ENCODE data around the gene KYAT1.

The KYAT1 gene

GRCh38 chr9:128919402-128920089, 37.8 kb upstream of the KYAT1 start:
- Histone ChIP-seq H4K91ac (ENCODE audit: low read depth, low read length, poor library complexity) (no peak overlapping the region), H3K4me3 (ENCODE audit: low read length in 2 of 2) (no peak overlapping the region), H3K14ac (ENCODE audit: low read length) (no peak overlapping the region), H3K23ac (ENCODE audit: low read depth, low read length, poor library complexity) (no peak overlapping the region), H3K9ac (ENCODE audit: low read depth, low read length, poor library complexity) (no peak overlapping the region), H2AK5ac (ENCODE audit: low read depth, low read length) (peak overlapping the region; percentile 26), H3K79me1 (ENCODE audit: low read depth, low read length) (peaks cover 11% of the 10 kb centered on the region), H2BK12ac (ENCODE audit: low read length) (no peak overlapping the region), H3K18ac (ENCODE audit: low read length) (no peak overlapping the region), H2BK15ac (ENCODE audit: low read length) (no peak overlapping the region), H3K4me2 (ENCODE audit: insufficient read depth, low read length, poor library complexity, severe bottlenecking) (no peak overlapping the region), H4K8ac (ENCODE audit: low read depth, low read length) (no peak overlapping the region), H2AFZ (ENCODE audit: low read length) (no peak overlapping the region), H3K9me3 (replicated peaks in 1 of 2; ENCODE audit: control insufficient read depth in 2 of 2, insufficient read depth in 1 of 2, low read depth in 1 of 2, low read length in 2 of 2) (peaks cover 0 to 2% of the 10 kb centered on the region in 2 donors), H2BK120ac (ENCODE audit: low read depth, low read length) (no peak overlapping the region), H3K4me1 (ENCODE audit: control insufficient read depth in 2 of 2, insufficient read depth in 1 of 2, low read depth in 1 of 2, low read length in 2 of 2) (peaks cover 8 to 11% of the 10 kb centered on the region in 2 donors), H3K27me3 (ENCODE audit: control insufficient read depth in 3 of 3, insufficient read depth in 3 of 3, low read depth in 1 of 3, low read length in 3 of 3) (no peaks in the 10 kb centered on the region), H3K4ac (ENCODE audit: low read length) (no peak overlapping the region), H3K27ac (replicated peaks; ENCODE audit: low read length) (no peak overlapping the region), H2BK5ac (ENCODE audit: low read length) (peak overlapping the region; percentile 19), H3K36me3 (replicated peaks in 1 of 2; ENCODE audit: control insufficient read depth in 2 of 2, insufficient read depth in 2 of 2, low read length in 2 of 2) (peaks cover 25 to 41% of the 10 kb centered on the region in 2 donors)
- no peak for DNase-seq (ENCODE audit: low spot score)
- no CpG with 5 or more reads among the region's 14 CpGs for WGBS, 2 donors (ENCODE audit: extremely low coverage in 2 of 2, insufficient read length in 2 of 2, insufficient replicate concordance in 1 of 2)

- H3K27me3 ChIP-seq (ENCODE audit: control insufficient read depth in 3 of 3, insufficient read depth in 3 of 3, low read depth in 1 of 3, low read length in 3 of 3): no peaks in the 10 kb centered on the region
- H3K14ac ChIP-seq (ENCODE audit: low read length): no peak overlapping the region
- no peak overlapping the region for H3K4me2 ChIP-seq (ENCODE audit: insufficient read depth, low read length, poor library complexity, severe bottlenecking)
- no peak overlapping the region for H3K4ac ChIP-seq (ENCODE audit: low read length)
- no peak for DNase-seq (ENCODE audit: low spot score)
- no peak overlapping the region for H2BK12ac ChIP-seq (ENCODE audit: low read length)
- H3K4me3 ChIP-seq (ENCODE audit: low read length in 2 of 2): no peak overlapping the region
- H2AK5ac ChIP-seq (ENCODE audit: low read depth, low read length): no peak overlapping the region
- H3K9ac ChIP-seq (ENCODE audit: low read depth, low read length, poor library complexity): no peak overlapping the region
- peaks cover 25 to 46% of the 10 kb centered on the region in 2 donors for H3K36me3 ChIP-seq (replicated peaks in 1 of 2; ENCODE audit: control insufficient read depth in 2 of 2, insufficient read depth in 2 of 2, low read length in 2 of 2)
- WGBS, 2 donors (ENCODE audit: extremely low coverage in 2 of 2, insufficient read length in 2 of 2, insufficient replicate concordance in 1 of 2): no CpG with 5 or more reads among the region's 2 CpGs
- peak overlapping the region; percentile 19 for H2BK5ac ChIP-seq (ENCODE audit: low read length)
- H3K79me1 ChIP-seq (ENCODE audit: low read depth, low read length): peaks cover 11% of the 10 kb centered on the region
- H4K8ac ChIP-seq (ENCODE audit: low read depth, low read length): no peak overlapping the region
- no peak overlapping the region for H3K18ac ChIP-seq (ENCODE audit: low read length)
- H2BK15ac ChIP-seq (ENCODE audit: low read length): no peak overlapping the region
- peaks cover 0 to 2% of the 10 kb centered on the region in 2 donors for H3K9me3 ChIP-seq (replicated peaks in 1 of 2; ENCODE audit: control insufficient read depth in 2 of 2, insufficient read depth in 1 of 2, low read depth in 1 of 2, low read length in 2 of 2)
- H4K91ac ChIP-seq (ENCODE audit: low read depth, low read length, poor library complexity): no peak overlapping the region
- H3K23ac ChIP-seq (ENCODE audit: low read depth, low read length, poor library complexity): no peak overlapping the region
- H2BK120ac ChIP-seq (ENCODE audit: low read depth, low read length): no peak overlapping the region
- H3K27ac ChIP-seq (replicated peaks; ENCODE audit: low read length): no peak overlapping the region
- H3K4me1 ChIP-seq (ENCODE audit: control insufficient read depth in 2 of 2, insufficient read depth in 1 of 2, low read depth in 1 of 2, low read length in 2 of 2): peaks cover 8 to 11% of the 10 kb centered on the region in 2 donors
- no peak overlapping the region for H2AFZ ChIP-seq (ENCODE audit: low read length)
These were observed 37.2 kb upstream of the KYAT1 start for GRCh38 chr9:128918921-128919320.

- no peak overlapping the region for H2BK5ac ChIP-seq (ENCODE audit: low read length)
- H4K91ac ChIP-seq (ENCODE audit: low read depth, low read length, poor library complexity): no peak overlapping the region
- no peak overlapping the region for H2BK15ac ChIP-seq (ENCODE audit: low read length)
- H3K4me2 ChIP-seq (ENCODE audit: insufficient read depth, low read length, poor library complexity, severe bottlenecking): no peak overlapping the region
- H3K27ac ChIP-seq (replicated peaks; ENCODE audit: low read length): no peak overlapping the region
- WGBS, 2 donors (ENCODE audit: extremely low coverage in 2 of 2, insufficient read length in 2 of 2, insufficient replicate concordance in 1 of 2): no CpG with 5 or more reads among the region's 26 CpGs
- no peak overlapping the region for H3K18ac ChIP-seq (ENCODE audit: low read length)
- H3K27me3 ChIP-seq (ENCODE audit: control insufficient read depth in 3 of 3, insufficient read depth in 3 of 3, low read depth in 1 of 3, low read length in 3 of 3): no peaks in the 10 kb centered on the region
- no peak for DNase-seq (ENCODE audit: low spot score)
- peaks cover 28 to 57% of the 10 kb centered on the region in 2 donors for H3K36me3 ChIP-seq (replicated peaks in 1 of 2; ENCODE audit: control insufficient read depth in 2 of 2, insufficient read depth in 2 of 2, low read length in 2 of 2)
- H3K14ac ChIP-seq (ENCODE audit: low read length): no peak overlapping the region
- no peak overlapping the region for H2BK120ac ChIP-seq (ENCODE audit: low read depth, low read length)
- peaks cover 0 to 2% of the 10 kb centered on the region in 2 donors for H3K9me3 ChIP-seq (replicated peaks in 1 of 2; ENCODE audit: control insufficient read depth in 2 of 2, insufficient read depth in 1 of 2, low read depth in 1 of 2, low read length in 2 of 2)
- peaks cover 15% of the 10 kb centered on the region for H3K79me1 ChIP-seq (ENCODE audit: low read depth, low read length)
- H4K8ac ChIP-seq (ENCODE audit: low read depth, low read length): no peak overlapping the region
- no peak overlapping the region for H2AFZ ChIP-seq (ENCODE audit: low read length)
- no peak overlapping the region for H3K23ac ChIP-seq (ENCODE audit: low read depth, low read length, poor library complexity)
- no peak overlapping the region for H2AK5ac ChIP-seq (ENCODE audit: low read depth, low read length)
- peak overlapping the region; percentile 32 for H3K9ac ChIP-seq (ENCODE audit: low read depth, low read length, poor library complexity)
- no peak overlapping the region for H3K4me3 ChIP-seq (ENCODE audit: low read length in 2 of 2)
- H3K4me1 ChIP-seq (ENCODE audit: control insufficient read depth in 2 of 2, insufficient read depth in 1 of 2, low read depth in 1 of 2, low read length in 2 of 2): peaks cover 11 to 18% of the 10 kb centered on the region in 2 donors
- H3K4ac ChIP-seq (ENCODE audit: low read length): no peak overlapping the region
- no peak overlapping the region for H2BK12ac ChIP-seq (ENCODE audit: low read length)
These were observed 35.5 kb upstream of the KYAT1 start for GRCh38 chr9:128917151-128917849.

GRCh38 chr9:128916745-128917144, 35.0 kb upstream of the KYAT1 start:
- Histone ChIP-seq H3K18ac (ENCODE audit: low read length) (no peak overlapping the region), H3K27ac (replicated peaks; ENCODE audit: low read length) (no peak overlapping the region), H2AK5ac (ENCODE audit: low read depth, low read length) (no peak overlapping the region), H3K79me1 (ENCODE audit: low read depth, low read length) (peaks cover 13% of the 10 kb centered on the region), H3K4me2 (ENCODE audit: insufficient read depth, low read length, poor library complexity, severe bottlenecking) (no peak overlapping the region), H2AFZ (ENCODE audit: low read length) (no peak overlapping the region), H3K23ac (ENCODE audit: low read depth, low read length, poor library complexity) (no peak overlapping the region), H2BK120ac (ENCODE audit: low read depth, low read length) (no peak overlapping the region), H3K4me3 (ENCODE audit: low read length in 2 of 2) (no peak overlapping the region), H3K4me1 (ENCODE audit: control insufficient read depth in 2 of 2, insufficient read depth in 1 of 2, low read depth in 1 of 2, low read length in 2 of 2) (peaks cover 12 to 22% of the 10 kb centered on the region in 2 donors), H4K91ac (ENCODE audit: low read depth, low read length, poor library complexity) (no peak overlapping the region), H3K4ac (ENCODE audit: low read length) (no peak overlapping the region), H2BK15ac (ENCODE audit: low read length) (no peak overlapping the region), H2BK5ac (ENCODE audit: low read length) (peak overlapping the region; percentile 75), H2BK12ac (ENCODE audit: low read length) (no peak overlapping the region), H3K9ac (ENCODE audit: low read depth, low read length, poor library complexity) (no peak overlapping the region), H3K9me3 (replicated peaks in 1 of 2; ENCODE audit: control insufficient read depth in 2 of 2, insufficient read depth in 1 of 2, low read depth in 1 of 2, low read length in 2 of 2) (peaks cover 0 to 2% of the 10 kb centered on the region in 2 donors), H3K14ac (ENCODE audit: low read length) (no peak overlapping the region), H3K27me3 (ENCODE audit: control insufficient read depth in 3 of 3, insufficient read depth in 3 of 3, low read depth in 1 of 3, low read length in 3 of 3) (no peaks in the 10 kb centered on the region), H4K8ac (ENCODE audit: low read depth, low read length) (no peak overlapping the region), H3K36me3 (replicated peaks in 1 of 2; ENCODE audit: control insufficient read depth in 2 of 2, insufficient read depth in 2 of 2, low read length in 2 of 2) (peaks cover 28 to 63% of the 10 kb centered on the region in 2 donors)
- DNase-seq (ENCODE audit: low spot score): no peak
- WGBS, 2 donors (ENCODE audit: extremely low coverage in 2 of 2, insufficient read length in 2 of 2, insufficient replicate concordance in 1 of 2): no CpG with 5 or more reads among the region's 11 CpGs
